ENCODE data around the gene AHRR. TPM values are rescaled to one million over a fixed set of nuclear protein-coding genes. Genes with fewer than 3 reads are reported as not detected.

The AHRR gene
- total RNA-seq, 6 experiments from 2014 or later, result 0.06 to 0.81 (median 0.43) TPM

DNA sequence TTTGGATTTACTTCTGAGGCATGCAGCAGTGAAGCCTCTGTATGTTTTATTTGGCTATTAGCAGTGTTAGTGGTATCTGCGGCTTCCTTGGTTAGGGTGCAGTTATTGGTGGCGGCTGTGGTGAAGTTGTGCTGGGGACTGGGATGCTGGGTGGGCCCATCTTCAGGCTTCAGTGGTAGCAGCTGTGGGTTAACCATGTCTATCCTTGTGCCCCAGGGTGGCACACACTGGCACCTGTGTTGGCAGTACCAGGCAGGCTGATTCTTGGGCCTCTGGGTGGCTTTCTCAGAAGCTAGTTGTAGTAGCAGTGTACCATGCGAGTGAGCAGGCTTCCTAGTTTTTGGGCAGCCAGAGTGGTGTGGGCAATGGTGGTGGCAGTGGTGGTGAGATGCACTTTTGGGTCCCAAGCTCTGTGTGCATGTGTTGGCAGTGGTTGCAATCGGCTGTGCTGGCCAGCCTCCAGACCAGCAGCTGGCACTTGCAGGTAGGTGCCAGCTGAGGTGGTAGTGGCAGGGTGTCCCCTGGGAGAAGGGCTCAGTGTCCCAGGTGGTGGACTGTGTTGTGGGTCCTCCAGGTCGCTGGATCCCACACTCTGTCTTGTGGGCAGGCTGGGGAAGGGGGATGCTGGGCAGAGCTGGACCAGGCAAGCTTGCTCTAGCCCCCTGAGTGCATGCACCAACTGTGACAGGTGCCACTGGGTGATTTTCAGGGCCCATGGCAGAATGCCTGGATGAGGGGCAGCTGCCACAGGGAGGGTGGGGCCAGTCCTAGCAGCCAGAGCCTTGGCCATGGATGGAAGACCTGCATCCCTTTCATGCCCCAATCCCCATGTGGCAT is 13.6 kb downstream of the AHRR start:
- no peaks in the 10 kb centered on the region for H3K9me3 ChIP-seq
- H3K27ac ChIP-seq, result no peak overlapping the region
- H3K4me1 ChIP-seq, result no peaks in the 10 kb centered on the region
- no peaks in the 10 kb centered on the region for H3K27me3 ChIP-seq
- no peak for ATAC-seq
- H3K4me3 ChIP-seq, result no peak overlapping the region
- intact Hi-C loops (cut with DNase I), result no loop called here
- no peaks in the 10 kb centered on the region for H3K36me3 ChIP-seq
- TF ChIP-seq POLR2A (IDR thresholded peaks at IDR 0.05) (no peak), CTCF (IDR thresholded peaks at IDR 0.05) (no peak)
- DNase-seq, result no peak
- 83% methylated on average over 2 of the region's 5 CpGs for WGBS (ENCODE audit: insufficient coverage, low coverage, low lambda C conversion rate, missing lambda C conversion rate)

DNA sequence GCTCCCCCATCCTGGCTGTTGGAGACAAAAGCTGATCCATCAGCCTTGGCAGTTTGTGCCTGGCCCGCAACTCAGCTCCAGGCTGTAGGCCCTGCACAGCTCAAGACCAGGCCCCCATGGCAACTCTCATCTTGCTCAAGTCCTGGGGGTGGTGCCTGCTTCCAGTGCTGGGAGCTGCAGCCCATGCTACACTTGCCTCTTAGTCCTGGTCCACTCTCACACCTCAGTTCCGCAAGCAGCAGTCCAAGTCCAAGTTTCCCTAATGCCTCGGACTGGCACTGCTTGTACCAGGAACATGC is 14.2 kb downstream of the AHRR start:
- Histone ChIP-seq H3K9me3 (no peaks in the 10 kb centered on the region), H3K4me1 (no peaks in the 10 kb centered on the region), H3K4me3 (no peak overlapping the region), H3K27ac (no peak overlapping the region), H3K36me3 (no peaks in the 10 kb centered on the region), H3K27me3 (no peaks in the 10 kb centered on the region)
- TF ChIP-seq POLR2A (IDR thresholded peaks at IDR 0.05), result no peak
- no peak for TF ChIP-seq CTCF (IDR thresholded peaks at IDR 0.05)
- 83% methylated on average over 2 of the region's 3 CpGs for WGBS (ENCODE audit: insufficient coverage, low coverage, low lambda C conversion rate, missing lambda C conversion rate)
- DNase-seq (no peak), ATAC-seq (no peak)
- intact Hi-C loops (cut with DNase I), result no loop called here

- no peak for TF ChIP-seq POLR2A (IDR thresholded peaks at IDR 0.05)
- TF ChIP-seq CTCF (IDR thresholded peaks at IDR 0.05), result peak in 1 of 4 donors; percentile 11
- DNase-seq (no peak), ATAC-seq (peak in 3 of 4 donors; percentile 16 to 28 (median 27))
- Histone ChIP-seq H3K36me3 (no peaks in the 10 kb centered on the region), H3K9me3 (no peaks in the 10 kb centered on the region), H3K27ac (no peak overlapping the region), H3K4me3 (no peak overlapping the region), H3K27me3 (no peaks in the 10 kb centered on the region), H3K4me1 (no peaks in the 10 kb centered on the region)
- 76% methylated on average over 8 of the region's 12 CpGs for WGBS (ENCODE audit: insufficient coverage, low coverage, low lambda C conversion rate, missing lambda C conversion rate)
- intact Hi-C loops (cut with DNase I), result no loop called here
Observed at GRCh38 chr5:337563-338130, 16.1 kb downstream of the AHRR start.

- no peaks in the 10 kb centered on the region for H3K27me3 ChIP-seq
- 65% methylated on average over 4 of the region's 27 CpGs for WGBS (ENCODE audit: insufficient coverage, low coverage, low lambda C conversion rate, missing lambda C conversion rate)
- H3K36me3 ChIP-seq, result no peaks in the 10 kb centered on the region
- H3K4me3 ChIP-seq, result no peak overlapping the region
- no peaks in the 10 kb centered on the region for H3K4me1 ChIP-seq
- intact Hi-C loops (cut with DNase I), result no loop called here
- H3K27ac ChIP-seq, result no peak overlapping the region
- no peak for DNase-seq
- no peaks in the 10 kb centered on the region for H3K9me3 ChIP-seq
- TF ChIP-seq CTCF (IDR thresholded peaks at IDR 0.05) (no peak), POLR2A (IDR thresholded peaks at IDR 0.05) (no peak)
- ATAC-seq, result no peak
Observed at GRCh38 chr5:342501-343460, 21.3 kb downstream of the AHRR start.
